ENCODE data around the gene NHP2. TPM values are rescaled to one million over a fixed set of nuclear protein-coding genes. Genes with fewer than 3 reads are reported as not detected.

The NHP2 gene
- total RNA-seq, 4 donors from 2014 or later = 49.5 to 75.9 (median 62.0) TPM

DNA sequence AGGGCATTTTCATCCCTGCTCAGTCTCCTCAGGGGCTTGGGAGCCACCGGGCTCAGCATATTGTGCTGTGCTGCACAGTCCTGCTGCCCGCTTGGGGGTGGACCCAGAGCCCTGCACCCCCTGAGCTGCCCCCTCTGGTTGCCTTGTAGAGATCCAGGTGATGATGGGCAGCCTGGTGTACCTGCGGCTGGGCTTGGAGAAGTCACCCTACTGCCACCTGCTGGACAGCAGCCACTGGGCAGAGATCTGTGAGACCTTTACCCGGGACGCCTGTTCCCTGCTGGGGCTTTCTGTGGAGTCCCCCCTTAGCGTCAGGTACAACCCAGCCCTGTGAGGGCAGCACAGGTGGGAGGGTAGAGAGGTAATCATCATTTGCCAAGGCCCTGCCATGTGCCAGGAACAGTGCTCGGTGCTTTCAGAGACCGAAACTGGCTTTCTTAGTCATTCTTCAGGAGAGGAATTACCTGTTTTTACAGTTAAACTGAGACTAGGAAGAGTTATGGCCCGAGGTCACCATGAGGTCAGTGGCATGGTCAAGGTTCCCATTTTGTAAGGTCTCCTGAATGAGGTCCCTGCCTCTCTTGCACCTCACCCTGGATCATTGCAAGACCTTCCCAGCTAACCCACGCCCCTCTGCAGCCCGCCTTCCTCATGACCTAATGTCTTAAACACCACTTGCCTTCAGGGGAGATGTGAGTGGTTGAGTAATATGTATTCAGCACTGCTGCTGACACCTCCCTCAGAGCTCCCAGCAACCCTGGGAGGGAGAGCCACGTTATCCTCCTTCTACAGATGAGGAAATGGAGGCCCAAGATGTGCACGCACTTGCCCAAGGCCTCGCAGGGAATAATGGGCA is 7.5 kb downstream of the NHP2 start:
- no peaks in the 10 kb centered on the region for H3K4me1 ChIP-seq
- no peak overlapping the region for H3K27ac ChIP-seq
- TF ChIP-seq, protein P1, sequence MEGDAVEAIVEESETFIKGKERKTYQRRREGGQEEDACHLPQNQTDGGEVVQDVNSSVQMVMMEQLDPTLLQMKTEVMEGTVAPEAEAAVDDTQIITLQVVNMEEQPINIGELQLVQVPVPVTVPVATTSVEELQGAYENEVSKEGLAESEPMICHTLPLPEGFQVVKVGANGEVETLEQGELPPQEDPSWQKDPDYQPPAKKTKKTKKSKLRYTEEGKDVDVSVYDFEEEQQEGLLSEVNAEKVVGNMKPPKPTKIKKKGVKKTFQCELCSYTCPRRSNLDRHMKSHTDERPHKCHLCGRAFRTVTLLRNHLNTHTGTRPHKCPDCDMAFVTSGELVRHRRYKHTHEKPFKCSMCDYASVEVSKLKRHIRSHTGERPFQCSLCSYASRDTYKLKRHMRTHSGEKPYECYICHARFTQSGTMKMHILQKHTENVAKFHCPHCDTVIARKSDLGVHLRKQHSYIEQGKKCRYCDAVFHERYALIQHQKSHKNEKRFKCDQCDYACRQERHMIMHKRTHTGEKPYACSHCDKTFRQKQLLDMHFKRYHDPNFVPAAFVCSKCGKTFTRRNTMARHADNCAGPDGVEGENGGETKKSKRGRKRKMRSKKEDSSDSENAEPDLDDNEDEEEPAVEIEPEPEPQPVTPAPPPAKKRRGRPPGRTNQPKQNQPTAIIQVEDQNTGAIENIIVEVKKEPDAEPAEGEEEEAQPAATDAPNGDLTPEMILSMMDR (IDR thresholded peaks at IDR 0.05) = peak; percentile 44 to 79 (median 66)
- no peak for TF ChIP-seq POLR2A (IDR thresholded peaks at IDR 0.05)
- H3K36me3 ChIP-seq = peaks cover 0 to 82% (median 0%) of the 10 kb centered on the region in 3 donors
- H3K9me3 ChIP-seq = no peaks in the 10 kb centered on the region
- H3K4me3 ChIP-seq = no peak overlapping the region
- peak; percentile 83 to 93 (median 87) for DNase-seq
- H3K27me3 ChIP-seq = no peaks in the 10 kb centered on the region

DNA sequence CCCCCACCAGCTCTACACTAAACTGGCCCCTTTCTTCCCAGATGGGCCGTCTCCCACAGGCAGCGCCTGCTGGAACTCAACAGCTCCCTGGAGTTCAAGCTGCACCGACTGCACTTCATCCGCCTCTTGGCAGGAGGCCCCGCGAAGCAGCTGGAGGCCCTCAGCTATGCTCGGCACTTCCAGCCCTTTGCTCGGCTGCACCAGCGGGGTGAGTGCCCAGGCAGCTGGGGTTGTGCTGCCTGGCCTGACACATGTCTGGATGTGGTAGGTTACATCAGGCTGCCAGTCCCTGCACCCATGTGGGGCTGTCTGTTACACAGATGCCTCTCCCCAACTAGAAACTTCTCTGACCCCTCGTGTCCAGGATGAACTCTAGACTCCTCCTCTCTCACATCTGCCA is 9.8 kb downstream of the NHP2 start:
- Histone ChIP-seq H3K4me1 (no peaks in the 10 kb centered on the region), H3K36me3 (peaks cover 0 to 84% (median 0%) of the 10 kb centered on the region in 3 donors), H3K27me3 (no peaks in the 10 kb centered on the region), H3K9me3 (no peaks in the 10 kb centered on the region), H3K4me3 (no peak overlapping the region), H3K27ac (no peak overlapping the region)
- TF ChIP-seq POLR2A (IDR thresholded peaks at IDR 0.05) = no peak
- TF ChIP-seq, protein P1 (IDR thresholded peaks at IDR 0.05) = no peak
- DNase-seq = no peak

DNA sequence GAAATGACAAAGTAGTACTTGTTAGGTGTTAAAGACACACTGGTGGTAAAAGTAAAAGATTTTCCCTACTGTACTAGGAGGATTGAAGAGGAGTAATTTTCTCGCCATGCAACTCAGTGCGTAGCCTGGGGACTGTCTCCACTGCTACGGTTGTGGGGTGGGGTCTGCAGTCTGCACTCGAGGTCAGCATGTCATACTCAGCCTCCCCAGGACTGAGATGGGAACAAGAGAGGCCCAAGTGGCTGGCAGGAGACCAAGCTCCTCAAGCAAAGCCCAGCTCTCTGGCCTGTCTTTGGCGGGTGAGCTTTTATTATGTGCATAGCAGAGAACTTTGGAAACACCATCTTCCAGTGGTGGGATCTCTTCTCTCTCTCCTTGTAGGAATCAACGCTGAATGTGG is 10.4 kb downstream of the NHP2 start:
- no peak for TF ChIP-seq POLR2A (IDR thresholded peaks at IDR 0.05)
- TF ChIP-seq, protein P1 (IDR thresholded peaks at IDR 0.05) = no peak
- no peaks in the 10 kb centered on the region for H3K27me3 ChIP-seq
- no peaks in the 10 kb centered on the region for H3K4me1 ChIP-seq
- H3K36me3 ChIP-seq = peaks cover 0 to 77% (median 0%) of the 10 kb centered on the region in 3 donors
- H3K4me3 ChIP-seq = no peak overlapping the region
- H3K9me3 ChIP-seq = no peaks in the 10 kb centered on the region
- DNase-seq = no peak
- H3K27ac ChIP-seq = no peak overlapping the region

DNA sequence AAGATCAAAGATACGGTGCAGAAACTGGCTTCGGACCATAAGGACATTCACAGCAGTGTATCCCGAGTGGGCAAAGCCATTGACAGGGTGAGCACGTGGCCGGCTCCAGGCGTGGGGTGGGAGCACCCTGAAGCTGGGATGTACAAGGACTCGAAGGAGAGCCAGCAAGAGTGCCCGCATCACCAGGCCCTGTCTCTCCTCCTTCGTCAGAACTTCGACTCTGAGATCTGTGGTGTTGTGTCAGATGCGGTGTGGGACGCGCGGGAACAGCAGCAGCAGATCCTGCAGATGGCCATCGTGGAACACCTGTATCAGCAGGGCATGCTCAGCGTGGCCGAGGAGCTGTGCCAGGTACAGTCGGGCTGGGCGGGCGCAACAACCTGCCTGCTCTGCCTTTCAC is 11.0 kb downstream of the NHP2 start:
- H3K9me3 ChIP-seq = no peaks in the 10 kb centered on the region
- H3K36me3 ChIP-seq = peaks cover 0 to 76% (median 0%) of the 10 kb centered on the region in 3 donors
- H3K4me1 ChIP-seq = no peaks in the 10 kb centered on the region
- no peaks in the 10 kb centered on the region for H3K27me3 ChIP-seq
- no peak overlapping the region for H3K27ac ChIP-seq
- H3K4me3 ChIP-seq = no peak overlapping the region
- no peak for TF ChIP-seq POLR2A (IDR thresholded peaks at IDR 0.05)
- TF ChIP-seq, protein P1 (IDR thresholded peaks at IDR 0.05) = no peak
- DNase-seq = no peak

DNA sequence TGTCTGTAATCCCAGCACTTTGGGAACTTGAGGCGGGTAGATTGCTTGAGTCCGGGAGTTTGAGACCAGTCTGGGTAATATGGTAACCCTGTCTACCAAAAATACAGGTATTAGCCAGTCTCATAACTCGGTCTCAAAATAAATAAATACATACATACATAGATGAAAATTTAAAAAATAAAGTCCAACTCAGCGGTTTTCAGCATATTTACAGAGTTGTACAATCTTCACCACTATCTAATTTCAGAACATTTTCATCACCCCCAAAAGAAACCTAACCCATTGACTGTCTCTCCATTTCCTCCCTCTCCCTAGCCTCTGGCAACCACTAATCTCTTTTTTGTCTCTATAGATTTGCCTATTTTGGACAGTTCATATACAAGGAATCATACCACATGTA is 12.1 kb downstream of the NHP2 start:
- H3K36me3 ChIP-seq = peaks cover 0 to 65% (median 0%) of the 10 kb centered on the region in 3 donors
- no peaks in the 10 kb centered on the region for H3K27me3 ChIP-seq
- no peak for DNase-seq
- no peak overlapping the region for H3K27ac ChIP-seq
- no peaks in the 10 kb centered on the region for H3K9me3 ChIP-seq
- TF ChIP-seq, protein P1 (IDR thresholded peaks at IDR 0.05) = no peak
- no peak for TF ChIP-seq POLR2A (IDR thresholded peaks at IDR 0.05)
- H3K4me1 ChIP-seq = no peaks in the 10 kb centered on the region
- H3K4me3 ChIP-seq = no peak overlapping the region

Data from Peyer's patch (tissue), 4 donors.